GM21526 (cell line): Measurements from ENCODE around the gene NOXRED1.

ENCODE experiments used
- ATAC-seq: cut with Tn5 transposase; IDR thresholded peaks from one replicate; pipeline ENCODE4 v1.9.1; 2021; ENCODE audit warnings: moderate library complexity; ENCODE audit not compliant: unreplicated experiment, low FRiP score

Gene NOXRED1

GRCh38 chr14:77347751-77348150 is 75.6 kb downstream of the NOXRED1 start:
- ATAC-seq, result no peak

DNA sequence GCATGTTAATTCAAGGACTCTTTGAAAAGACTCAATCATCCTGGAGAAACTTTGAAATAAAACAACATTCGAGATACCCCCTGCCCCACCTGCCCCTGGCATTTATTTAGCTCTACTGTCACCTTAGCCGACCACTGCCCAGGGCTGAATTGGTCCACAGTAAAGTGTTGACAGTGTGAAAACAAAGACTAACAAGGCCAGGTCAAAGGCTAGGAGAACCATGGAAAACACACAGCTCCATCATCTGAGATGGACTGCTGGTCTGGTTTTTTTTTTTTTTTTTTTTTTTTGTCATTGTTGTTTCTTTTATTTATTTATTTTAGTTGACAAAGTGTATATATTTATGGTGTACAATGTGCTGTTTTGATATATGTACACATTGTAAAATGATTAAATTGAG is 76.8 kb downstream of the NOXRED1 start:
- ATAC-seq, result no peak

GRCh38 chr14:77344377-77344996 is 78.8 kb downstream of the NOXRED1 start:
- ATAC-seq, result no peak
